GM12878 (cell line): ENCODE measurements around the gene TMPRSS6. TPM values are rescaled to one million over a fixed set of nuclear protein-coding genes. Genes with fewer than 3 reads are reported as not detected.

Source experiments
- ATAC-seq: fragments of 200-7000 bp; cut with Tn5 transposase; 3 replicates; pipeline ENCODE4 v1.9.1; 2020; ENCODE audit warnings: mild to moderate bottlenecking, moderate library complexity
- BruUV-seq: library from RNA; stranded (reverse); fragments of 400-500 nt; replicated peaks from 2 replicates; lab custom pipeline; 2021; lab: Mats Ljungman, UMichigan
- CTCF ChIA-PET: fragments of 300-600 bp; sonication (Branson Sonifier 250); formaldehyde crosslinking; extraction: SDS; loops from one replicate; lab custom pipeline; 2021; ENCODE audit warnings: inconsistent platforms; lab: Yijun Ruan, JAX
- POLR2A ChIA-PET: fragments of 350-600 bp; formaldehyde crosslinking; extraction: SDS; loops from one replicate; lab custom pipeline; 2021; ENCODE audit warnings: inconsistent platforms; lab: Charles Lee
- RAD21 ChIA-PET: fragments of 300-600 bp; sonication (Branson Sonifier 250); formaldehyde crosslinking; loops from one replicate; lab custom pipeline; 2023; ENCODE audit warnings: antibody characterized with exemption; ENCODE audit not compliant: unreplicated experiment; lab: Charles Lee
- SMC1A ChIA-PET: fragments of 300-600 bp; sonication (Branson Sonifier 250); formaldehyde crosslinking; loops from one replicate; lab custom pipeline; 2023; ENCODE audit not compliant: unreplicated experiment, uncharacterized antibody; lab: Charles Lee
- DNase-seq: peaks from one replicate; pipeline ENCODE4 v3.0.0-alpha.2; 2011; ENCODE audit warnings: low read depth, low spot score
- FAIRE-seq: peaks from 3 replicates; lab custom pipeline; 2011; peaks lifted over from hg19 to GRCh38; lab: Jason Lieb, UNC
- H2AFZ ChIP-seq: 2 replicates; pipeline ENCODE4 v1.6.0; 2011; ENCODE audit warnings: low read depth, low read length, control low read depth; ENCODE audit not compliant: control insufficient read depth
- H3K27ac ChIP-seq: 2 replicates; pipeline ENCODE4 v1.5.1; 2011; ENCODE audit warnings: control low read depth; ENCODE audit not compliant: control insufficient read depth, insufficient read depth
- H3K27me3 ChIP-seq, 2 experiments: replicated peaks in 1 of 2; 2 replicates each; pipeline versions ENCODE4 v1.6.0 to v1.6.1; 2011; ENCODE audit warnings: low read length in 1 of 2; ENCODE audit not compliant: control insufficient read depth in 2 of 2, insufficient read depth in 2 of 2
- H3K36me3 ChIP-seq, 2 experiments: 2 replicates each; pipeline ENCODE4 v1.5.1; 2011; ENCODE audit warnings: low read length in 1 of 2; ENCODE audit not compliant: control insufficient read depth in 2 of 2, insufficient read depth in 2 of 2
- H3K4me1 ChIP-seq: 2 replicates; pipeline ENCODE4 v1.6.1; 2011; ENCODE audit warnings: mild to moderate bottlenecking, low read length, moderate library complexity, mixed read lengths; ENCODE audit not compliant: control insufficient read depth, insufficient read depth
- H3K4me2 ChIP-seq: 2 replicates; pipeline ENCODE4 v1.6.0; 2011; ENCODE audit warnings: control low read depth; ENCODE audit not compliant: control insufficient read depth, insufficient read depth
- H3K4me3 ChIP-seq: fragments of 200-600 bp; sonication (generic); 2 replicates; pipeline ENCODE4 v1.5.1; 2016
- H3K79me2 ChIP-seq: 2 replicates; pipeline ENCODE4 v1.6.0; 2011; ENCODE audit warnings: low read length; ENCODE audit not compliant: control insufficient read depth, insufficient read depth
- H3K9ac ChIP-seq: 2 replicates; pipeline ENCODE4 v1.8.0; 2011; ENCODE audit warnings: low read length, control low read depth, mixed read lengths; ENCODE audit not compliant: control insufficient read depth, insufficient read depth
- H3K9me3 ChIP-seq: replicated peaks from 3 replicates; pipeline ENCODE4 v1.5.1; 2011; ENCODE audit warnings: mild to moderate bottlenecking, low read length; ENCODE audit not compliant: control insufficient read depth, insufficient read depth
- H4K20me1 ChIP-seq: 2 replicates; pipeline ENCODE4 v1.6.0; 2011; ENCODE audit not compliant: control insufficient read depth, insufficient read depth
- BHLHE40 ChIP-seq, 2 experiments: fragments of 450-650 bp in 1 of 2; IDR thresholded peaks; 2 replicates each; pipeline ENCODE4 v1.6.1; 2011 to 2017; ENCODE audit warnings: low read depth in 2 of 2, borderline replicate concordance in 1 of 2, improper control_type of control experiment in 1 of 2, low read length in 1 of 2, mild to moderate bottlenecking in 1 of 2
- CTCF ChIP-seq, 3 experiments: IDR thresholded peaks in 2 of 3; conservative IDR thresholded peaks in 1 of 3; 2 replicates each; pipeline ENCODE4 v1.5.1; 2011; ENCODE audit warnings: low read depth in 3 of 3, low read length in 3 of 3, mild to moderate bottlenecking in 3 of 3, control low read depth in 2 of 3, moderate library complexity in 2 of 3, inconsistent platforms in 1 of 3, mixed read lengths in 1 of 3; ENCODE audit not compliant: control insufficient read depth in 2 of 3, insufficient read depth in 1 of 3; ENCODE audit errors: extremely low read depth in 1 of 3
- HCFC1 ChIP-seq: fragments of 150-350 bp; IDR thresholded peaks from 2 replicates; pipeline ENCODE4 v1.6.1; 2014; ENCODE audit warnings: low read length
- PAX5 ChIP-seq: IDR thresholded peaks from 2 replicates; pipeline ENCODE4 v1.6.1; 2011; ENCODE audit warnings: low read depth, low read length, borderline replicate concordance
- PKNOX1 ChIP-seq: fragments of 450-650 bp; IDR thresholded peaks from 2 replicates; pipeline ENCODE4 v1.6.1; 2016; ENCODE audit warnings: mild to moderate bottlenecking
- POU2F2 ChIP-seq: IDR thresholded peaks from 3 replicates; pipeline ENCODE4 v1.6.1; 2011; ENCODE audit warnings: low read depth, mild to moderate bottlenecking, low read length, borderline replicate concordance
- RELA ChIP-seq: fragments of 450-650 bp; IDR thresholded peaks from 2 replicates; pipeline ENCODE4 v1.8.0; 2014; ENCODE audit warnings: borderline replicate concordance; ENCODE audit not compliant: partially characterized antibody
- RFX5 ChIP-seq: IDR thresholded peaks from 2 replicates; pipeline ENCODE4 v1.6.1; 2011; ENCODE audit warnings: low read depth, low read length, improper control_type of control experiment
- SMARCA5 ChIP-seq: fragments of 450-650 bp; IDR thresholded peaks from 2 replicates; pipeline ENCODE4 v1.6.1; 2017; ENCODE audit warnings: mild to moderate bottlenecking
- SP1 ChIP-seq: IDR thresholded peaks from one replicate; pipeline ENCODE4 v1.6.1; 2011; ENCODE audit warnings: low read depth, low read length
- YBX1 ChIP-seq: fragments of 450-650 bp; IDR thresholded peaks from 2 replicates; pipeline ENCODE4 v1.6.1; 2016; ENCODE audit warnings: antibody characterized with exemption
- YY1 ChIP-seq: IDR thresholded peaks from 2 replicates; pipeline ENCODE4 v1.6.1; 2011; ENCODE audit warnings: low read depth, mild to moderate bottlenecking, low read length
- ZBTB4 ChIP-seq: fragments of 450-650 bp; formaldehyde crosslinking; IDR thresholded peaks from 2 replicates; pipeline ENCODE4 v1.4.0; 2022; ENCODE audit warnings: mild to moderate bottlenecking, moderate library complexity
- ZNF217 ChIP-seq: fragments of 450-650 bp; IDR thresholded peaks from 2 replicates; pipeline ENCODE4 v1.6.1; 2017; ENCODE audit warnings: antibody characterized with exemption, mild to moderate bottlenecking
- ZNF622 ChIP-seq: fragments of 450-650 bp; IDR thresholded peaks from 2 replicates; pipeline ENCODE4 v1.6.1; 2017; ENCODE audit warnings: mild to moderate bottlenecking, inconsistent platforms
- WGBS: methylation state at CpG from one replicate; pipeline ENCODE4 v1.1.6; 2016; ENCODE audit warnings: low lambda C conversion rate; ENCODE audit not compliant: insufficient replicate concordance, insufficient coverage; ENCODE audit errors: missing lambda C conversion rate; 5-methylcytosine and 5-hydroxymethylcytosine counted together
- in situ Hi-C: fragments of 300-500 bp; cut with MboI; formaldehyde crosslinking; loops from 9 replicates; pipeline ENCODE4 v1.14.3; 2018; ENCODE audit warnings: mixed read lengths
- intact Hi-C: fragments of 100-400 bp; cut with micrococcal nuclease; formaldehyde crosslinking; loops from one replicate; pipeline ENCODE4 v1.14.2; 2022; ENCODE audit not compliant: unreplicated experiment
- polyA plus RNA-seq, 11 experiments: library from polyadenylated mRNA; depleted of rRNA in 4 of 11; unstranded in 6 of 11; stranded (reverse) in 5 of 11; fragments of >200 nt; fragmentation: Nextera tagmentation in 4 of 11; fragmentation: Illumina TruSeq in 1 of 11; extraction: Ambion mirVana in 4 of 11; extraction: Trizol in 1 of 11; gene quantifications; 1 replicate in 1 of 11; 2 replicates in 10 of 11; pipeline versions ENCODE4 v1.2.1 to v1.2.3, GENCODE V29; 2011 to 2016; ENCODE audit warnings: inconsistent platforms in 2 of 11, missing spikeins in 2 of 11, low read depth in 1 of 11
- total RNA-seq, 4 experiments: library from RNA; depleted of rRNA in 3 of 4; stranded (reverse); fragments of >200 nt in 3 of 4; fragmentation: Illumina TruSeq in 1 of 4; extraction: Trizol in 1 of 4; gene quantifications; 2 replicates each; pipeline versions ENCODE4 v1.2.1 to v1.2.3, GENCODE V29; 2013 to 2021
- TF ChIP-seq, protein P1 (sequence below): IDR thresholded peaks from 2 replicates; pipeline ENCODE4 v1.6.1; 2012; ENCODE audit warnings: low read depth, low read length, improper control_type of control experiment

The TMPRSS6 gene
- total and polyA plus RNA-seq, 10 of the 15 experiments (the other 5 are each of a cell fraction or from before 2014, with no cell fraction given), result 0.06 to 0.69 (median 0.19) TPM; not detected in 6

DNA sequence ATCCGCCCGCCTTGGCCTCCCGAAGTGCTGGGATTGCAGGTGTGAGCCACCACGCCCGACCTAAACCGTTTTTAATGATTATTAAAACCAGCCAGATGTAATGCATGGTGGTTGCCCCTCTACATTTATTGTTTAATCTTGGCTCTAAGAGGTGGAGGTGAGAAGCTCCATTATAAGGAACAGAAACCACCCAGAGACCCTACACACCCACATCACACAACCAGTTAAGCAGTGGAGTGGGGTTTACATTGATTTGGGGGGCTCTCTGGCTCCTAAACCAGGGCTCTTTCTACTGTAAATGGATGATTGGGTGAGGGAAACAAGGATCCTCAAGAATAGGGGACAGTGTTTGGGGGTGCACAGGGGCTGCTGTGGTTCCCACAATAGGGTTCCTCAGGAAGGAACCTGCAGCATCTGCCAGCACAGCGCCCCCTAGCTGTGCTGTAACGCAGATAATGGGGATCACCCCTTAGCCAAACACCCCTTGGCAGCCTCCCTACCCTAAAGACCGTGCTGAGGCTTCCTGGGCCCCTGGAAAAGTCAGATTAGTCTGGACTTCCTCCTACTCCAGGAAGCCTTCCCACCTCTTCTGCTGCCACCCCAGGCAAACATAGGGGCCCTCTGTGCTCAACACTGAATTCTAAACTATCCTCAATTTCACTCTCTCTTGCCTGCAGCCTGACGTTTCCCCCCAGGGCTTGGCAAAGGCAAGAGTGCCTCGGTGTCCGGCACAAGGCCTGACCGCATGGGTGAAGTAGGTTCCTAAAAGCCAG lies 87.6 kb downstream of the TMPRSS6 start:
- ChIA-PET RAD21 (interaction anchor here (0.8 kb wide), 1 partner anchor 23 kb away, joined by 6 read pairs; no protein-coding TSS in a partner anchor), CTCF (interaction anchor here (0.6 to 5.5 kb wide), 16 partner anchors 8 to 416 kb away, joined by 3 to 39 read pairs (median 4); partner anchors contain the start of gene IFT27), SMC1A (interaction anchor here (0.9 kb wide), 1 partner anchor 240 kb away, joined by 3 read pairs; no protein-coding TSS in a partner anchor), POLR2A (no interaction called here)
- no peak overlapping the region for H3K4me3 ChIP-seq
- no peaks in the 10 kb centered on the region for H3K27me3 ChIP-seq
- H3K79me2 ChIP-seq, result peaks cover 2% of the 10 kb centered on the region; the same call in 1 of the 2 replicates
- H3K27ac ChIP-seq, result no peak overlapping the region
- H2AFZ ChIP-seq, result no peak overlapping the region; the same call in 1 of the 2 replicates
- BruUV-seq, result TSS peak; percentile 30
- peak overlapping the region; percentile 25; the same call in 1 of the 2 replicates for H3K4me2 ChIP-seq
- intact Hi-C loops, result no loop called here
- FAIRE-seq, result peak; percentile 87
- 59% methylated on average over 13 of the region's 13 CpGs for WGBS
- no peak for DNase-seq
- H4K20me1 ChIP-seq, result no peaks in the 10 kb centered on the region
- H3K36me3 ChIP-seq, result no peaks in the 10 kb centered on the region; a peak in 1 of 4 replicates
- H3K4me1 ChIP-seq, result peaks cover 8% of the 10 kb centered on the region
- H3K9me3 ChIP-seq, result no peaks in the 10 kb centered on the region
- in situ Hi-C loops, result no loop called here
- ATAC-seq, result peak; percentile 60
- no peak overlapping the region for H3K9ac ChIP-seq
- TF ChIP-seq POU2F2 (no peak), PKNOX1 (no peak), YBX1 (no peak), RFX5 (no peak), ZBTB4 (CRISPR knock-in tag) (no peak), ZNF622 (no peak), CTCF (IDR thresholded peaks at IDR 0.05 in 2 of 3, conservative IDR thresholded peaks at IDR 0.05 in 1 of 3; ENCODE audit: control insufficient read depth in 2 of 3, extremely low read depth in 1 of 3, insufficient read depth in 1 of 3, low read depth in 3 of 3, low read length in 3 of 3) (peak; percentile 74 to 91 (median 85)), BHLHE40 (IDR thresholded peaks at IDR 0.05; ENCODE audit: borderline replicate concordance in 1 of 2, low read depth in 2 of 2, low read length in 1 of 2) (no peak), HCFC1 (no peak), PAX5 (no peak), SP1 (no peak), RELA (no peak), YY1 (peak; percentile 63; the same call in 1 of the 2 replicates), ZNF217 (no peak), SMARCA5 (0 out of 2 replicates have a peak, but pooled peaks have one; percentile 38)
- TF ChIP-seq, protein P1, sequence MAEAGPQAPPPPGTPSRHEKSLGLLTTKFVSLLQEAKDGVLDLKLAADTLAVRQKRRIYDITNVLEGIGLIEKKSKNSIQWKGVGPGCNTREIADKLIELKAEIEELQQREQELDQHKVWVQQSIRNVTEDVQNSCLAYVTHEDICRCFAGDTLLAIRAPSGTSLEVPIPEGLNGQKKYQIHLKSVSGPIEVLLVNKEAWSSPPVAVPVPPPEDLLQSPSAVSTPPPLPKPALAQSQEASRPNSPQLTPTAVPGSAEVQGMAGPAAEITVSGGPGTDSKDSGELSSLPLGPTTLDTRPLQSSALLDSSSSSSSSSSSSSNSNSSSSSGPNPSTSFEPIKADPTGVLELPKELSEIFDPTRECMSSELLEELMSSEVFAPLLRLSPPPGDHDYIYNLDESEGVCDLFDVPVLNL, result no peak
